HuH-7.5 (cell line): ENCODE measurements around the gene CYBA.

Source experiments
- DNase-seq: peaks from one replicate; pipeline ENCODE4 v3.0.0; 2011; ENCODE audit warnings: low spot score

The CYBA gene

DNA sequence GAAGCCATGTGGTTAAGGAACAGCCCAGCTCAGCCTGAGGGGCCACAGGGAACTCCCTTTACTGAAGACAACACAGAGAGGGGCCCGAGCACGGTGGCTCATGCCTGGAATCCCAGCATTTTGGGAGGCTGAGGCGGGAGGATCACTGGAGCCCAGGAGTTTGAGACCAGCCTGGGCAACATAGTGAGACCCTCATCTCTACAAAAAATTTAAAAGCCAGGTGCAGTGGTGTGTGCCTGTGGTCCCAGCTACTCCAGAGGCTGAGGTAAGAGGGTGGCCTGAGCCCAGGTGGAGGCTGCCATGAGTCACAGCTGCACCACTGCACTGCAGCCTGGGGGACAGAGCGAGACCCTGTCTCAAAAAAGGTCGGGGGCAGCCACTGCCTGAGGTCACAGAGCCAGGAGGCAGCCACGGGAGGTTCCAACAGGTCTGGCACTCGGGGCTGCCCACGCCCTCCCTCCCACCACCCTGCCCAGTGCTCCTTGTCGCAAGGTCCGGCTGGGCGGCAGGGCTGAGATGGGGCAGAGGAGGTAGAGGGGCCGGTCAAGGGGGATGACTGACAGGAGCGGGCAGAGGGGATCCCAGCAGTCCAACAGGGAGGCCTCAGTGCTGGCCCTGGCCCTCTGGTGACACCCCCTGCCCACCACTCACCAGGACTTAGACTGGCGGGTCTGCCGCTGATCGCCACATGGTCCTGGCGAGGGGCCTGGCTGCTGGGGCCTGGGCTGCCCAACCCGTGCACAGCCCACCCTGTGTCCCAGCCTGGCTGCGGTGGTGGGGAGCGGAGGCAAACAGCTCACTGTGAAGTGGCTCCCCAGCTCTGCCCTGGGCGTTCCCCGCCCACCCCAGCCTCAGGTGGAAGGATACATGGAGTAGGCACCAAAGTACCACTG lies 3.4 kb downstream of the CYBA start:
- DNase-seq = no peak

DNA sequence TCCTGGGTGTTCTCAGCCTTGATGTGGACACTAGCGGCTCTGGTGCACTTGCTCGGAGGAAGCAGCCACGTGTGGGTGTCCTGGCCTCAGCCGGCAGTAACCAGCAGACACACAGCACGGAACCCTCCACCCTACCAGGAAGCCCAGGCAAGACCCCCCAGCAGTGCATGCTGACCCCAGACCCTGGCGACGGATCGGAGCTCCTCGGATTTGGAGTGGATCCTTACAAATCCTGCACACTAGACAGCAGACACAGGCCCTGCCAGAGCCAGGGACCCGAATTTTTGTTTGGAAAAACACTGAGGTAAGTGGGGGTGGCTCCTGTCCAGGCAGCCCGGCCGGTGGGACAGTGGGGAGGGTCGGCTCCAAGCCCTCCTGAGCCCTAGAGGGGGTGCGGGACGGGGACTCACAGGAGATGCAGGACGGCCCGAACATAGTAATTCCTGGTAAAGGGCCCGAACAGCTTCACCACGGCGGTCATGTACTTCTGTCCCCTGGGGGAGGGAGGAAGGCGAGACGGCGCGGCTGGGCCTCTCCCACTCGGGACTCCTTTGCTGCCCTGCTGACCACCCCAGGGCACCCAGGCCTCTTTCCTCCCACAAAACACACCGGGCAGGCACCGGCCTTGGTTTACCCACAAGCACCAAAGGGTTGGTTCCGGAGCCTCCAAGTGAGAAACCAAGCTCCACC lies 4.4 kb downstream of the CYBA start:
- no peak for DNase-seq

DNA sequence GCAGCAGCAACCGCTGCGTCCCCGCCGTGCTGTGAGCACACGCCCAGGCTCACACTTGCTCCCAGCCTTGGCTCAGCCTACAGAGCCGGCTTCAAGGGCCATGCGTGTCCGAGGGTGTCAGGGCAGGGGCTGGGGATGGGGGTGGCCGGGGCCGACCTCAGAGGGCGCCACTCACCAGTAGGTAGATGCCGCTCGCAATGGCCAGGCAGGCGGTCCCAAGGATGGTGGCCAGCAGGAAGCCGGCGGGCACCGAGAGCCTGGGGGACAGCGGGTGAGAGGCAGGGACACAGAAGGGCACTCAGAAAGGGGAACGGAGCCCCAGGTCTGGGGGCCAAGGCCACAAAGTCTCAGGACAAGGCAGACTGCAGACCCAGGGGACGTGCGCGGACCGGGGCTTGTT lies 4.9 kb downstream of the CYBA start:
- DNase-seq = no peak

DNA sequence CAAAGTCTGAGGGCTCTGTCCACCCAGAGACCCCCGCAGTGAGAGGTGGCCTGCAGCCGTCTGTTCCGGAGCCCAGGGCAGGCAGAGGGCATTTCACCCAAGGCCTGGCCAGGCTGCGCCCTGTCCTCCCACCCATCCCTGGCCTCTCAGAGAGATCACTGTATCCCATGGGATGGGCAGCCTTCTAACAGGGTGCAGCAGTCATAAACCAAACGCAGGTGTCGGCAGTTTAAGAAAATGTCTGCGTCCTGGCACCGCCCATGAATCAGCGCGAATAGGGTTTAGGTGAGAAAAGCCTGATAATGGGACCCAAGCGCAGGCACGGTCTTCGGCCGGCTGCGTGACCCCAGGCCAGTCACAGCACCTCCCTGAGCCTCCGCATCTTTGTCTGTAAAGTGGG lies 5.4 kb downstream of the CYBA start:
- DNase-seq = no peak

DNA sequence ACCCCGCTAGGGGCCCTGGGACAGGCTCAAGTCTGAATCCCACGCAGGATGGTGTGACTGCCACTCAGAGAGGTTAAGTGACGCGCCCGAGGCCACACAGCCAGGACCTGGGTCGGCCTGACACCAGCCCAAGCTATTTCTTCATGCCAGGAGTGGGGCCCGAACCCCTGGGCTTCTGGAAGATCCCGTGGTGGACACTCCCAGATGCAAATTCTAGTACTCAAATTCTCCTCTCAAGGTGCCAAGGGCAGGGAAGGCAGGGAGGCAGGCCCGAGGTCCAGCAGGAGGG lies 7.3 kb downstream of the CYBA start:
- DNase-seq = no peak

DNA sequence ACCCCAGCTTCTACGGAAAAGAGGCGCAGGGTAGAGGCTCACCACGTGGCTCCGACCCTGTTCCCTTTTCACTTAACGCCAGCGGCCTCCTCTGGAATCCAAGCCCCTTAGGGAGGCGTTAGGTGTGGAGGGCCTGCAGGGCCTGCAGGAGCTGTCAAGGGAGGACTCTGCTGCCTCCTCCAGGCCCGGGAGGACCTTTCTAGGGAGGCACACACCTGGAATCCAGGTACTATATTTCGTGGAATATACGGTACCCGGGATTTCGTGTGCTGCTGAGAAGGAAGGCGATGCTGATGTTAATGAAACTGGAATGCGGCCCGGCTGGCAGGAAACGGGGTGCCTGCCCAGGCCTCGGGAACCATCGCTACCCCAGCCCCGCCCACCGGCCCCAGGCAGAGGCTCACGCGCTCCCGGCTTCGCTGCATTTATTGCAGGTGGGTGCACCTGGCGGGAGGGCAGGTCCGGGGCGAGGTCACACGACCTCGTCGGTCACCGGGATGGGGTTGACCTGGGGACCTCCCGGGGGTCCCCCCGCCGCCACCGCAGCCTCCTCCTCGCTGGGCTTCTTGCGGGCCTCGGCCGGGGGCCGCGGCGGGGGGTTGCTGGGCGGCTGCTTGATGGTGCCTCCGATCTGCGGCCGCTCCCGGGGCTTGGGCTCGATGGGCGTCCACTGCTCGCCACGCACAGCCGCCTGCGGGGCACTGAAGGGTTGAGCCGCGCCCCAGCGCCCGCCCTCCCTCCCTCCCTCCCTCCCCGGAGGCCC lies 7.8 kb downstream of the CYBA start:
- DNase-seq = no peak

DNA sequence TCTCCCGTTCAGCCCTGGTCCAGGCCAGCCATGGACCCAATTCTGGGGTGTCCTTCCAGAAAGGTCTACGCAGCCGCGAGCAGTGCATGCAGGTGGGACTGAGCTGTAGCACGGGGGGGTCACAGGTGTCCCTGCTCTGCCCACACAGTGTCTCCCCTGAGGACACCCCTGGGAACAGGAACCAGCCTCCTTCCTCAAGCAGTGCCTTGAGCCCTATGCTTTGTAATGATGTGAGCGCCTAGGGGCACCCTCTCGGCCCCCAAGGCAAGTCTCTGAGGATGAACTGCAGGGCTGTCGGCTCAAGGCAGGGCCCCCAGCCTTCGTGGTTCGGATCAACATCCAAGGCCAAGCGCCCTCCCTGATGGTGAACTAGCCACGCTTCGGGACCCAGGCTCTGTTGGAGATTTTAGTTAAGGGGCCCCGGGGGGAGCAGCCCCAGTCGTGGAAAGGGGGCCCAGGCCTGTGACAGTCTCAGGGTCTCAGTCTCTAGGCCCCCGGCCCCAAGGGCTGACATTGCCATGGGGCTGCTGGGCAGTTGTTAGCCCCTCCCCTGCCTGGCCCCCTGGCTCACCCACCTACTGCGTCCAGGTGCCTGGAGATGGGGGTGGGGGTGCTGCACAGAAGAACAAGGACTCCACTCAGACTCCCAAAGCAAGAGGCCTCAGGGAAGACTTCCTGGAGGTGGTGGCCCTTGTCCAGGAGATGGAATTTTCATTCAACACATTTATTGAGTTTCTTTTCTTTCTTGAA lies 10.2 kb downstream of the CYBA start:
- DNase-seq = no peak

DNA sequence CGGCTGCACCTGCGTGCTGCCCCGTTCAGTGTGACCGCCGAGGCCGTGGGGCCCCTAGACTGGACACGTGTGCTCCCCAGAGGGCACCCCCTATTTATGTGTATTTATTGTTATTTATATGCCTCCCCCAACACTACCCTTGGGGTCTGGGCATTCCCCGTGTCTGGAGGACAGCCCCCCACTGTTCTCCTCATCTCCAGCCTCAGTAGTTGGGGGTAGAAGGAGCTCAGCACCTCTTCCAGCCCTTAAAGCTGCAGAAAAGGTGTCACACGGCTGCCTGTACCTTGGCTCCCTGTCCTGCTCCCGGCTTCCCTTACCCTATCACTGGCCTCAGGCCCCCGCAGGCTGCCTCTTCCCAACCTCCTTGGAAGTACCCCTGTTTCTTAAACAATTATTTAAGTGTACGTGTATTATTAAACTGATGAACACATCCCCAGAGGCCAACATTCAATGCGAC lies 10.8 kb downstream of the CYBA start:
- no peak for DNase-seq

DNA sequence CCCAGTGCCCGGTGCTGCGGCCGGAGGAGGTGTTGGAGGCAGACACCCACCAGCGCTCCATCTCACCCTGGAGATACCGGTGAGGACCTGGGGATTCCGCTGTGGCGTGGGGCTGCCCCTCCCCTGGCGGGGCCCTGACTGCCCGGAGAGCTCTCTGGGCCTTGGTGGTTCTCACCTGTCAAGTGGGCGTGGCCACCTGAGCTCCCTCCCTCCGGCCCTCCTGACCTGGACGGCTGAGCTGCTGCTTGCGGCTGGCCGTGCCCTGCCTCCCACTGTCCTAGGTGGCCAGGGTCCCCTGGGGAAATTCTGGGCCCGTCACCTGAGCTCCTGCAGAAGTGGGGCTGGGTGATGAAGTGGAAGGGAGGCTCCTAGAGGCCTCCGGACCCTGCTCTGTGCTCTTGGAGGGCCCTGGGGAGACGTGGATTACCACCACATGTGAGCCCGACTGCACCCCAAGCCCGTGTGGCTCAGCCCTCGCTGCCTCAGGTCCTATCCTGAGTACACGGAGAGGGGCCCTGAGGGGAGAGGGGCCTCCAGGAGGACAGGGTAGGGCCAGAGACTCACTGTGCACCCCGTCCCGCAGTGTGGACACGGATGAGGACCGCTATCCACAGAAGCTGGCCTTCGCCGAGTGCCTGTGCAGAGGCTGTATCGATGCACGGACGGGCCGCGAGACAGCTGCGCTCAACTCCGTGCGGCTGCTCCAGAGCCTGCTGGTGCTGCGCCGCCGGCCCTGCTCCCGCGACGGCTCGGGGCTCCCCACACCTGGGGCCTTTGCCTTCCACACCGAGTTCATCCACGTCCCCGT lies 11.4 kb downstream of the CYBA start:
- DNase-seq = no peak

DNA sequence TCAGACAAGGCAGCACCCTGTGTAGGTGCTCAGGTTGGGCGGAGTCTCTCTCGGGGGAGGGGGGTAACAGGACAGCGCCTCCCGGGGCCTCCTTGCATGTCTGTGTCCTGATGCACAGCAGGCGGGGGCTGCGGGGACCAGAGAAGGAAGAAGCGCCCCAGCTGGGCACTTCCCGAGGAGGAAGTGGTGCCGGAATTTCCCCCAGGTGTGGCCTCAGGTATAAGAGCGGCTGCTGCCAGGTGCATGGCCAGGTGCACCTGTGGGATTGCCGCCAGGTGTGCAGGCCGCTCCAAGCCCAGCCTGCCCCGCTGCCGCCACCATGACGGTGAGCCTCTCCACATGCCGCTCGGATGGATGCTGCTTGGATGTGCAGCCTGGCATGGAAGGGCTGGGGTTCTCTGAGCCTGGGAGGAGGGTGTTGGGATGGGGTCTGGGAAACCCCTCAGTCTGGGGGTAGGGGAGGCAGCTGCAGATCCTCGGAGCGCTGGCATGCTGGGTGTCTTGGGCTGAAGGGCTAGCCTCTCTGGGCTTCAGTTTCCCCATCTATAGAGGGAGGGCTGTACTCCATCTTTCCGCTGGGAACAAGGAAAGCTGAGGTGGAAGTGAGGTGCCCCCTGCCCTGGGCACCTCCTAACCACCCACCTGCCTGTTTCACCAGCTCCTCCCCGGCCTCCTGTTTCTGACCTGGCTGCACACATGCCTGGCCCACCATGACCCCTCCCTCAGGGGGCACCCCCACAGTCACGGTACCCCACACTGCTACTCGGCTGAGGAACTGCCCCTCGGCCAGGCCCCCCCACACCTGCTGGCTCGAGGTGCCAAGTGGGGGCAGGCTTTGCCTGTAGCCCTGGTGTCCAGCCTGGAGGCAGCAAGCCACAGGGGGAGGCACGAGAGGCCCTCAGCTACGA lies 12.3 kb downstream of the CYBA start, which contains the start of gene IL17C:
TSS of gene IL17C (plus strand) at position 250 of the 908 bp plus-strand sequence. CDS start at position 320, 70 bp downstream.
- DNase-seq = no peak

DNA sequence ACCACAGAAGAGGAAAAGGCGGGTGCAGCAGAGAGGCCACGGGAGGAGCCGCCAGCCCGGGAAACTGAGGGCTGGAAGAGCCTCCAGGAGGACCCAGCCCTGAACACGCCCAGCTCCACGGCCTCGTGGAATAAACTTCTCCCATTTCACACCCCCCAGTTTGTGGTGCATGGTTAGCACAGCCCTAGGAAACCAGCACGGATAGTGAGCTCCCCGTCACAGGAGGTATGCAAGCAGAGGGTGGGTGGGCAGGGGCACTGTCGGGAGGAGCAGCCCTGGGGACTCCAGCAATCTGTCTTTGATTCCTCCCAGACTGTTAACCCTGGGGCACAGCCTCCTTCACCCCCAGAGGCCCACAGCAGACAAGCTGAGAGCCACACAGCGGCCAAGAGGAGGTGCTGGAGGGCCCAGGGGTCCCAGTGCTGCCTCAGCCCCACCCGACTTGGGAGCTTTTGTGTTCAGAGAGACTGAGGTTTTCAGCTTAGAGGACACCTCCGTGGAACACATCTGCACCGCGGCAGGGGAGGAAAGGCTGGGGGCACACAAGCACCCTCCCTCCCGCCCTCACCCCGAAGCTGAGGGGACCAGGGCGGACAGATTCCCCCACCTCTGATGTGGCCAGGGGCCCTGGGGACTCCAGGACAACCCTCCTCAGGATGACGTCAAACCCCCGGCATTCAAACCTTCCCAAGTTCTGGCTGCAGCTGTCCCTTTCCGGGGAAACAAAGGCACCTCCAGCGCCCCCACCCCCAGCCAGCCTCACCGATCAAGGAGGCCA lies 14.2 kb downstream of the CYBA start:
- DNase-seq = no peak

DNA sequence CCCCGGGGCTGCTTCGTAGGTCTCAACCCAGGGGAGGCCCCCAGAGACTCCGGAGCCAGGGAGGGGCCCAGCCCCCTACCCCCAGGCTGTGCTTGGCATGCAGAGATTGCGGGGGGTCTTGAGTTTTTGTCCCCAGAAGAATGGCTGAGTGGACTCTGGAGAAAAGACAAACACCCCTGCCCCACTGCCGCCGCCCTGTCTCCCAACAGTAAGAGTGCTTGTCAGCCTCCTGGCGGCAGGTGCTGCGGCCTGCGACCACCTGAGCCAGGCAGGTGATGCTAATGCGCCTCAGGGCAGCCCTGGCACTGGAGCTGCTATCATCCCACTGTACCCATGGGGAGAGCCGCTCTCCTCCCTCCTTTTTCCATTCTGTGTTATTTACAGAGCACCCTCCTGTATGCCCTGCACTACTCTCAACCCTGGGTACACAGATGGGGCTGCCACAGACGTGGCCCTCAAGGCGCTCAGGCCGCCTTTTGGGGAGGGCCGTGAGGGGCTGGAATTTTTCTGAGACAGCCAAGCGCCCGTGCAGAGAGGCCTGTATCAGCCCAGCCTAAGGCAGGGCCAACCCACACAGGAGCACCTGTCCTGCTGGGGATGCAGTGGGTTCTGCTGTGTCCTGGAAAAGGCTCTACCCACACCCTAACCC lies 15.1 kb downstream of the CYBA start:
- DNase-seq = no peak

DNA sequence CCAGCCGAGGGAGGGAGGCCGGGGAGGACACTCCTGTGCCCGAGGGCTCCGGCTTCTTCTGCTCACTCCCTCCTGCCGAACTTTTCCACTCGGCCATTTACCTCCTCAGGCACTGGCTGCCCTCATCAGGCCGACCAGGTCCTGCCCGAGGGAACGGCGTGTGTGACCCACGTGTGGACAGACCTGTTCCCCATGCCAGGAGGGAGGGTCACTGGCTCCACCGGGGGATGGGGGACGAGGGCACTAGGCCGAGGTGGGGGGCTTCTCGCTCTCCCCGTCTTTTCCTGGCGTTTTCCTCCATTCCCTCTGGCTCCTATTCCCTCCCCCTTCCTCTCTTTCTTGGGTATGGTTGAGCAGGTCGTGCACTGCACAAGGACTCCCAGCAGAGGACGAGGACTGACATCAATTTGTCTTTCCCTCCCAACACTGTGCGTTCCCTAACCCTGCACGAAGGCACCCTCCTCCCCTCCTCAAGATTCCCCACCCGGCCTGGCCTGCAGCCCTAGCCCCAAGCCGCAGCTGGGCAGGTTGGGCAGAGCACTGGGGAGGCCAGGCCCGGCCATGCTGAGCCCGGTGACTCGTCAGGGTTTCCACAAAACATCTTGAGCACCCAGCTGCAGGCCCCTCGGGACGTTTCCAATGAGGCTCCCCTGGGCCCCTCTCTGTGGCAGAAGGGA lies 15.7 kb downstream of the CYBA start:
- no peak for DNase-seq

DNA sequence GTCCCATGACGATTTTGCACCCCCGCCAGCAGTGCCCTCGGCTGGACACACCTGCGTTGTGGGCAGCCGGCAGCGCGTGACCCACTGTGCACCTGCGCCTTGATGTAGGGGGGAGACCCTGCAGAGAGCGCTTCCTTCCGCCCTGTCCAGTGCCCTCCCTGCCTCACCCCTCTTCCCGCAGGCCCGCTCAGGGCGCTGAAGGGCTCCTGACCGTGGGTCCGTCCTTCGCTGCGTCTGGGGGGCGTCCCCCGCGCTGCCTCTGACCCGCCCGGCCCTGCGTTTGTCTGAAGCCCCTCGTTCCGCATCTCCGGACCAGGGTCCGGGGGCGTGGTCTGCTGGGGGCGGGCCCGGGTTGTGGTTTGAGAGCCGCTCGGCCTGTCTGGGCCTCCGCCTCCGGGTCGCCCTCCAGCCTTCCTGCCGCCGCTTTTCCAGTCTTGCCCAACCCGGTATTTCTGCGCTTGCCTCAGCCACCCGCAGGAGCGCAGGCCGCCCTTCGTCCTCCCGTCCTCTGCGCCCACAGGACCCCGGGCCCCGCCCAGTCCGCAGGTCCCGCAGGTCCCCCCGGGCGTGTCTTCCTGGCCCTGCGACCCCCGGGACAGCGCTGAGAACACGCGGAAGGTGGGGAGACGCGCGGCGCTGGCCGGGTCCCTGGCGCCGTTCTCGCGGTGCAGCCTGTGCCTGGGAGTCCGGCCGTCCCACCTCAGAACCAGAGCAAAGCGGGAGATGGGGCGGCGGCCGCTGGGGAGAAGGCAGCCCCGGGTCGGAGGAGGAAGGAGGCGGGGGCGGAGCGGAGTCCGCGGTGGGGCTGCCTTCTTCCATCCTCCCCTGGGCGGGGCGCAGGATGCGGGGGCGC lies 16.5 kb downstream of the CYBA start:
- no peak for DNase-seq

DNA sequence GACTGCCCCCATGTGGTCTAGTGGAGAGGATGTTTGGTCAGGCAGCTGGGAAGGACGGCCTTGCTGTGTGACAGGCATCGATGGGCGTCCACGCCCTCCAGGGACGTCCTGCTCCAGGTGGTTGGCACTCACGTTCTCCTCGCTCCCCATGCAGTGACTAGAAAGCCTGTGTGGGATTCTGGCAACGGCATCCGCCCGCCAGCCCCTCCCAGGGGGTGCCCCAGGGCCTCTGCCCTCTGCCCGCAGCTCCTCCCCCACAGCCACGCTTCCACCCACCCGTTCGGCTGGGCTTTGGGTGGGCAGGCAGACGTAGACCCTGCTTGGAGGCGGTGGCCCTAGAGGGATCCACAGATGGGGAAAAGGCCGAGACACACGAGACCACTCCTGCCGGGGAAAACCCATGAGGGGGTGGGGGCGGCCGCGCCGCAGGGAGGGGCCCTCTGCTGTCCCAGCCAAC lies 17.1 kb downstream of the CYBA start:
- DNase-seq = peak; percentile 96

DNA sequence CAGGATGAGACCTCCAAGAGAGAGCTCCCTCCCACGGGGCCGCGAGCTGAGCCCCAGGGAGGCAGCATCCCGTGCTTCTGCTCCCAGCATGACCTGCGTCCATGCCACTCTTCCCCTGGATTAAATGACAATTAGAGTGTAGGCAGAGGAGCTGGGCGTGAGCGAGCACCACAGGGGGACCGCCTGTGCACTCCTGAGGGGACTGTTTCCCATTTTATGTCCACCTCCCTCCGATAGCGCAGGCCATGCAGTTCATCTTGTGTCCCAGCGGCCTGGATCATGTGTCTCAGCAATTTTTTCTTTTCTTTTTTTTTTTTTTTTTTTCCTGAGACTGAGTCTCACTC lies 18.3 kb downstream of the CYBA start:
- no peak for DNase-seq

DNA sequence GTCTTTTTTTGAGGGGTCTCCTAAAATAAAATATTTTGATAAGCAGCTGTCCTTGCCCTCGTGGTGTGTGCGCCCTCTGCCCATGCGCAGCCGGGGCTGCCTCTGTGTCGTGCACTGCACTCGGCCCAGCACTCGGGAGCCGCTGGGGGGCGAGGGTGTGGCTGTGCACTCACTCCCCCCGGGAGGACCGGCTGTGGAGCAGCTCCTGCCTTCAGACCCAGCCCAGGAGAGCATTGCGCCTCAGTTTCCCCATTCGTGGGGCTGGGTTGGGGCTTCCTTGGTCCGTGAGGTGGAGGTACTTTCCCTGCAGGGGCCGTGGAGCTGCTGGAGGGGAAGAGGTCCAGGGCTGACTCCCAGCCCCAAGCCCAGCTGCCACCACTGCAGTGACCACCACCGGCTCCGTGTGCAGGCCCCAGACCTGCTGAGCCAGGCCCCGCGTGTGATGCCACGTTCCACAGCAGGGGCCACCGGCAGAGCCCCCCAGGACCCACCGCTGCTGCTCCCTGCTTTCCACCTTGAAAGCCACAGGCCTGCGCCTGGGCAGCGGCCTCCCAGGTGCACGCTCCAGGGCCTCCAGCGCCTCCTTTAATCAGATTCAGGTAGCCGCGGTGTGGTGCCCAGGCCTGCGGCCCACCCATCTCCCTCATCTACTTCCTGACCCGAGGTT lies 18.8 kb downstream of the CYBA start:
- no peak for DNase-seq
